A549 (cell line): ENCODE results near the gene RASL10A.

Source experiments
- CEBPB ChIP-seq, 2 experiments: fragments of >200 bp in 1 of 2; sonication (Bioruptor Twin) in 1 of 2; formaldehyde crosslinking in 1 of 2; IDR thresholded peaks; 2 replicates each; pipeline ENCODE4 v1.6.1; 2012 to 2016
- CHD2 ChIP-seq: fragments of 150-350 bp; IDR thresholded peaks from 2 replicates; pipeline ENCODE4 v1.6.1; 2014; ENCODE audit warnings: low read length; ENCODE audit not compliant: partially characterized antibody
- CTCF ChIP-seq: fragments of >200 bp; sonication (Bioruptor Twin); formaldehyde crosslinking; IDR thresholded peaks from 3 replicates; pipeline ENCODE4 v1.5.1; 2016
- EP300 ChIP-seq, 2 experiments: fragments of >200 bp; sonication (Bioruptor Twin); formaldehyde crosslinking; IDR thresholded peaks; 2 replicates in 1 of 2; 3 replicates in 1 of 2; pipeline ENCODE4 v1.6.1; 2016 to 2017
- FOSL2 ChIP-seq, 2 experiments: fragments of 450-650 bp in 1 of 2; fragments of >200 bp in 1 of 2; sonication (Bioruptor Twin) in 1 of 2; formaldehyde crosslinking; IDR thresholded peaks; 2 replicates each; pipeline versions ENCODE4 v1.5.0 to v1.6.1; 2016 to 2020; ENCODE audit warnings: mild to moderate bottlenecking in 1 of 2, moderate library complexity in 1 of 2
- HES2 ChIP-seq: fragments of >200 bp; sonication (Bioruptor Twin); formaldehyde crosslinking; IDR thresholded peaks from 2 replicates; pipeline ENCODE4 v1.6.1; 2016
- JUN ChIP-seq, 2 experiments: fragments of >200 bp; sonication (Bioruptor Twin); formaldehyde crosslinking; IDR thresholded peaks; 2 replicates in 1 of 2; 3 replicates in 1 of 2; pipeline ENCODE4 v1.6.1; 2016 to 2017
- JUNB ChIP-seq: fragments of >200 bp; sonication (Bioruptor Twin); formaldehyde crosslinking; IDR thresholded peaks from 2 replicates; pipeline ENCODE4 v1.6.1; 2016
- MAX ChIP-seq: IDR thresholded peaks from 2 replicates; pipeline ENCODE4 v1.6.1; 2012
- POLR2A ChIP-seq: IDR thresholded peaks from 2 replicates; pipeline ENCODE4 v1.6.1; 2012; ENCODE audit warnings: mild to moderate bottlenecking, low read length
- POLR2AphosphoS2 ChIP-seq: conservative IDR thresholded peaks from 2 replicates; pipeline ENCODE4 v1.6.1; 2012; ENCODE audit warnings: low read length, improper control_type of control experiment, inconsistent platforms
- RCOR1 ChIP-seq: fragments of 150-350 bp; IDR thresholded peaks from 2 replicates; pipeline ENCODE4 v1.6.1; 2014; ENCODE audit warnings: antibody characterized with exemption, low read length, low read depth
- RNF2 ChIP-seq: fragments of 200-600 bp; sonication (generic); IDR thresholded peaks from 2 replicates; pipeline ENCODE4 v1.6.1; 2016; ENCODE audit warnings: low read depth, mild to moderate bottlenecking, antibody characterized with exemption, moderate library complexity, borderline replicate concordance
- TF ChIP-seq, protein P1 (sequence below): fragments of 200-600 bp; sonication (generic); IDR thresholded peaks from 2 replicates; pipeline ENCODE4 v1.6.1; 2016; ENCODE audit warnings: antibody characterized with exemption, mild to moderate bottlenecking, moderate library complexity

DNA sequence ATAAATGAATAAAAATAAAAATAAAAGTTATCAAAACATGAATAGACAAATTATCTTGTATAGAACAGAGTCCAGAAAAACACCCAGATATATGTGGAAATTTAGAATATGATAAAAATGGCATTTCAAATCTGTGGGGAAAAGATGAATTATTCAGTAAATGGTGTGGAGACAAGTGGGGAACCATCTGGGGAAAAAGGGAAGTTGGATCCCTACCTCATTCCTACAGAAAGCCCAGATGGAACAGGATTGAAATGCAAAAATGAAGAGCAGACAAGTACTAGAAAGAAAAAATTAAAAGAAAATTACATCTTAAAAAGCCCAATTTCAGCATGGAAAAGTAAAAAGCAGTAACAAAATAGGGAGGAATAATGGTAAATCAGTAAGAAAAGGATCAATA is 8.1 kb upstream of the RASL10A start:
- TF ChIP-seq CTCF = no peak
- TF ChIP-seq, protein P1, sequence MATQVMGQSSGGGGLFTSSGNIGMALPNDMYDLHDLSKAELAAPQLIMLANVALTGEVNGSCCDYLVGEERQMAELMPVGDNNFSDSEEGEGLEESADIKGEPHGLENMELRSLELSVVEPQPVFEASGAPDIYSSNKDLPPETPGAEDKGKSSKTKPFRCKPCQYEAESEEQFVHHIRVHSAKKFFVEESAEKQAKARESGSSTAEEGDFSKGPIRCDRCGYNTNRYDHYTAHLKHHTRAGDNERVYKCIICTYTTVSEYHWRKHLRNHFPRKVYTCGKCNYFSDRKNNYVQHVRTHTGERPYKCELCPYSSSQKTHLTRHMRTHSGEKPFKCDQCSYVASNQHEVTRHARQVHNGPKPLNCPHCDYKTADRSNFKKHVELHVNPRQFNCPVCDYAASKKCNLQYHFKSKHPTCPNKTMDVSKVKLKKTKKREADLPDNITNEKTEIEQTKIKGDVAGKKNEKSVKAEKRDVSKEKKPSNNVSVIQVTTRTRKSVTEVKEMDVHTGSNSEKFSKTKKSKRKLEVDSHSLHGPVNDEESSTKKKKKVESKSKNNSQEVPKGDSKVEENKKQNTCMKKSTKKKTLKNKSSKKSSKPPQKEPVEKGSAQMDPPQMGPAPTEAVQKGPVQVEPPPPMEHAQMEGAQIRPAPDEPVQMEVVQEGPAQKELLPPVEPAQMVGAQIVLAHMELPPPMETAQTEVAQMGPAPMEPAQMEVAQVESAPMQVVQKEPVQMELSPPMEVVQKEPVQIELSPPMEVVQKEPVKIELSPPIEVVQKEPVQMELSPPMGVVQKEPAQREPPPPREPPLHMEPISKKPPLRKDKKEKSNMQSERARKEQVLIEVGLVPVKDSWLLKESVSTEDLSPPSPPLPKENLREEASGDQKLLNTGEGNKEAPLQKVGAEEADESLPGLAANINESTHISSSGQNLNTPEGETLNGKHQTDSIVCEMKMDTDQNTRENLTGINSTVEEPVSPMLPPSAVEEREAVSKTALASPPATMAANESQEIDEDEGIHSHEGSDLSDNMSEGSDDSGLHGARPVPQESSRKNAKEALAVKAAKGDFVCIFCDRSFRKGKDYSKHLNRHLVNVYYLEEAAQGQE = no peak
- TF ChIP-seq POLR2A = no peak
- TF ChIP-seq FOSL2 (IDR thresholded peaks at IDR 0.05) = no peak
- TF ChIP-seq FOSL2 (CRISPR knock-in tag; IDR thresholded peaks at IDR 0.05) = no peak
- TF ChIP-seq HES2 = no peak
- TF ChIP-seq EP300 (IDR thresholded peaks at IDR 0.05) = no peak
- no peak for TF ChIP-seq JUN (IDR thresholded peaks at IDR 0.05)
- no peak for TF ChIP-seq CEBPB (IDR thresholded peaks at IDR 0.05)
- TF ChIP-seq CHD2 = no peak
- TF ChIP-seq JUNB = no peak
- no peak for TF ChIP-seq POLR2AphosphoS2
- TF ChIP-seq MAX = no peak
- no peak for TF ChIP-seq RCOR1
- no peak for TF ChIP-seq RNF2
